RWPE2 (cell line): ENCODE data around the gene INPP5J.

Experiments used
- ATAC-seq: fragments of 200-7000 bp; cut with Tn5 transposase; 3 replicates; pipeline ENCODE4 v1.9.1; 2021; ENCODE audit warnings: low read depth
- DNase-seq: peaks from one replicate; pipeline ENCODE4 v3.0.0-alpha.2; 2020; ENCODE audit warnings: low spot score
- H3K27ac ChIP-seq: fragments of 450-650 bp; 2 replicates; pipeline ENCODE4 v1.5.1; 2017; ENCODE audit warnings: mild to moderate bottlenecking; ENCODE audit not compliant: poor library complexity, severe bottlenecking
- H3K27me3 ChIP-seq: fragments of 250-450 bp; sonication (Bioruptor Pico); 2 replicates; pipeline ENCODE4 v1.5.1; 2021; ENCODE audit warnings: mild to moderate bottlenecking, moderate library complexity; ENCODE audit not compliant: insufficient read depth, poor library complexity, severe bottlenecking
- H3K36me3 ChIP-seq: fragments of 250-450 bp; sonication (Bioruptor Pico); 2 replicates; pipeline ENCODE4 v1.5.1; 2020; ENCODE audit warnings: low read depth, mild to moderate bottlenecking, moderate library complexity
- H3K4me1 ChIP-seq: fragments of 250-450 bp; sonication (Bioruptor Pico); 2 replicates; pipeline ENCODE4 v1.5.1; 2021; ENCODE audit warnings: mild to moderate bottlenecking, moderate library complexity; ENCODE audit not compliant: insufficient read depth, poor library complexity, severe bottlenecking
- H3K4me3 ChIP-seq: fragments of 250-450 bp; sonication (Bioruptor Pico); 2 replicates; pipeline ENCODE4 v1.5.1; 2021; ENCODE audit warnings: mild to moderate bottlenecking, moderate library complexity; ENCODE audit not compliant: severe bottlenecking
- H3K9me3 ChIP-seq: fragments of 250-450 bp; sonication (Bioruptor Pico); 2 replicates; pipeline ENCODE4 v1.5.1; 2021; ENCODE audit warnings: mild to moderate bottlenecking, moderate library complexity; ENCODE audit not compliant: severe bottlenecking
- TF ChIP-seq, protein P1 (sequence below): fragments of 450-650 bp; IDR thresholded peaks from one replicate; pipeline ENCODE4 v1.5.1; 2017; ENCODE audit warnings: mild to moderate bottlenecking, moderate library complexity; ENCODE audit not compliant: poor library complexity, severe bottlenecking

Gene INPP5J

GRCh38 chr22:31137721-31138120 is 15.0 kb downstream of the INPP5J start:
- Histone ChIP-seq H3K4me3 (no peak overlapping the region), H3K36me3 (no peaks in the 10 kb centered on the region), H3K27me3 (no peaks in the 10 kb centered on the region), H3K9me3 (no peaks in the 10 kb centered on the region), H3K4me1 (no peaks in the 10 kb centered on the region), H3K27ac (no peak overlapping the region)
- ATAC-seq (no peak), DNase-seq (no peak)
- TF ChIP-seq, protein P1, sequence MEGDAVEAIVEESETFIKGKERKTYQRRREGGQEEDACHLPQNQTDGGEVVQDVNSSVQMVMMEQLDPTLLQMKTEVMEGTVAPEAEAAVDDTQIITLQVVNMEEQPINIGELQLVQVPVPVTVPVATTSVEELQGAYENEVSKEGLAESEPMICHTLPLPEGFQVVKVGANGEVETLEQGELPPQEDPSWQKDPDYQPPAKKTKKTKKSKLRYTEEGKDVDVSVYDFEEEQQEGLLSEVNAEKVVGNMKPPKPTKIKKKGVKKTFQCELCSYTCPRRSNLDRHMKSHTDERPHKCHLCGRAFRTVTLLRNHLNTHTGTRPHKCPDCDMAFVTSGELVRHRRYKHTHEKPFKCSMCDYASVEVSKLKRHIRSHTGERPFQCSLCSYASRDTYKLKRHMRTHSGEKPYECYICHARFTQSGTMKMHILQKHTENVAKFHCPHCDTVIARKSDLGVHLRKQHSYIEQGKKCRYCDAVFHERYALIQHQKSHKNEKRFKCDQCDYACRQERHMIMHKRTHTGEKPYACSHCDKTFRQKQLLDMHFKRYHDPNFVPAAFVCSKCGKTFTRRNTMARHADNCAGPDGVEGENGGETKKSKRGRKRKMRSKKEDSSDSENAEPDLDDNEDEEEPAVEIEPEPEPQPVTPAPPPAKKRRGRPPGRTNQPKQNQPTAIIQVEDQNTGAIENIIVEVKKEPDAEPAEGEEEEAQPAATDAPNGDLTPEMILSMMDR = no peak

GRCh38 chr22:31138126-31138525 is 15.4 kb downstream of the INPP5J start:
- Histone ChIP-seq H3K27ac (no peak overlapping the region), H3K4me1 (no peaks in the 10 kb centered on the region), H3K4me3 (no peak overlapping the region), H3K27me3 (no peaks in the 10 kb centered on the region), H3K36me3 (no peaks in the 10 kb centered on the region), H3K9me3 (no peaks in the 10 kb centered on the region)
- DNase-seq (no peak), ATAC-seq (no peak)
- TF ChIP-seq, protein P1 = no peak

DNA sequence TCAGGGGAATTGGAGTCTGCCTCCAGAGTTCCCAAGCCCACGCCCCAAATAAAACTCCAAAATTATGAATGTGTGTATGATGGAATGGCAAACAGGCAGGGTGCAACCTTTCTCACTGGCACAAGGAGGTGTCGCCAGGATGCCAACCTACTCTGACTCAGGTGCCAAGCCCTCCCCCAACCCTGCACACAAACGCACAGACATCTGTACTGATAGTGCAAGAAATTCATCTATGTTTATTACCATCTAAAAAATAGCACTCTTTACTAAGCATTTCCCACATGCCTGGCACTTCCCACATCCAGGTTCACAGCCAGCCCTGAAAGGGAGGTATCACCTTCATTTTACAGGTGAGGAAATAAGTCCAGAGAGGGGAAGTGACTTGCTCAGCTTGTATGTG is 16.3 kb downstream of the INPP5J start:
- ATAC-seq (no peak), DNase-seq (no peak)
- H3K4me3 ChIP-seq = no peak overlapping the region
- H3K4me1 ChIP-seq = no peaks in the 10 kb centered on the region
- H3K9me3 ChIP-seq = no peaks in the 10 kb centered on the region
- H3K36me3 ChIP-seq = no peaks in the 10 kb centered on the region
- TF ChIP-seq, protein P1 = no peak
- no peak overlapping the region for H3K27ac ChIP-seq
- H3K27me3 ChIP-seq = no peaks in the 10 kb centered on the region

- Histone ChIP-seq H3K36me3 (no peaks in the 10 kb centered on the region), H3K4me3 (no peak within 1 kb of the TSS), H3K27ac (no peak within 1 kb of the TSS), H3K27me3 (no peaks in the 10 kb centered on the region), H3K4me1 (no peaks in the 10 kb centered on the region), H3K9me3 (no peaks in the 10 kb centered on the region)
- TF ChIP-seq, protein P1 = no peak
- DNase-seq = no peak
- 0 out of 3 replicates have a peak, but pooled peaks have one; percentile 13 for ATAC-seq
Observed at GRCh38 chr22:31139866-31140716, 17.3 kb downstream of the INPP5J start, which contains the start of gene PLA2G3. Gene PLA2G3 (minus strand): TSS chr22:31140508. CDS start chr22:31140354, 154 bp downstream.

- ATAC-seq (no peak), DNase-seq (no peak)
- no peaks in the 10 kb centered on the region for H3K4me1 ChIP-seq
- no peak overlapping the region for H3K4me3 ChIP-seq
- TF ChIP-seq, protein P1 = no peak
- no peak overlapping the region for H3K27ac ChIP-seq
- H3K27me3 ChIP-seq = no peaks in the 10 kb centered on the region
- no peaks in the 10 kb centered on the region for H3K9me3 ChIP-seq
- H3K36me3 ChIP-seq = no peaks in the 10 kb centered on the region
Observed at GRCh38 chr22:31140746-31141145, 18.0 kb downstream of the INPP5J start.
